Ammon's horn (tissue), 1 donor: ENCODE measurements around the gene LRRC23.

Source experiments
- DNase-seq: peaks from one replicate; pipeline ENCODE4 v3.0.0-alpha.2; 2016; ENCODE audit warnings: low spot score

LRRC23 gene

GRCh38 chr12:6957151-6957701 is 52.6 kb downstream of the LRRC23 start:
- no peak for DNase-seq

- no peak for DNase-seq
Measured at GRCh38 chr12:6957741-6958608, 53.4 kb downstream of the LRRC23 start.

GRCh38 chr12:6958609-6959057 is 54.0 kb downstream of the LRRC23 start:
- no peak for DNase-seq

GRCh38 chr12:6959058-6959804 is 54.6 kb downstream of the LRRC23 start:
- DNase-seq = no peak

GRCh38 chr12:6959805-6960592 is 55.4 kb downstream of the LRRC23 start:
- DNase-seq = no peak

- no peak for DNase-seq
Measured at GRCh38 chr12:6960593-6961277, 56.1 kb downstream of the LRRC23 start.

- DNase-seq = no peak
Measured at GRCh38 chr12:6961278-6961694, 56.7 kb downstream of the LRRC23 start.

- DNase-seq = no peak
Measured at GRCh38 chr12:6961695-6962284, 57.2 kb downstream of the LRRC23 start.

GRCh38 chr12:6962285-6963015 is 57.8 kb downstream of the LRRC23 start:
- no peak for DNase-seq

- DNase-seq = no peak
Measured at GRCh38 chr12:6963016-6963731, 58.6 kb downstream of the LRRC23 start.
